COLO829 (cell line): ENCODE measurements around the gene C12orf42.

Experiments used
- DNase-seq: peaks from one replicate; pipeline ENCODE4 v3.0.0; 2012; ENCODE audit warnings: low spot score

The C12orf42 gene

DNA sequence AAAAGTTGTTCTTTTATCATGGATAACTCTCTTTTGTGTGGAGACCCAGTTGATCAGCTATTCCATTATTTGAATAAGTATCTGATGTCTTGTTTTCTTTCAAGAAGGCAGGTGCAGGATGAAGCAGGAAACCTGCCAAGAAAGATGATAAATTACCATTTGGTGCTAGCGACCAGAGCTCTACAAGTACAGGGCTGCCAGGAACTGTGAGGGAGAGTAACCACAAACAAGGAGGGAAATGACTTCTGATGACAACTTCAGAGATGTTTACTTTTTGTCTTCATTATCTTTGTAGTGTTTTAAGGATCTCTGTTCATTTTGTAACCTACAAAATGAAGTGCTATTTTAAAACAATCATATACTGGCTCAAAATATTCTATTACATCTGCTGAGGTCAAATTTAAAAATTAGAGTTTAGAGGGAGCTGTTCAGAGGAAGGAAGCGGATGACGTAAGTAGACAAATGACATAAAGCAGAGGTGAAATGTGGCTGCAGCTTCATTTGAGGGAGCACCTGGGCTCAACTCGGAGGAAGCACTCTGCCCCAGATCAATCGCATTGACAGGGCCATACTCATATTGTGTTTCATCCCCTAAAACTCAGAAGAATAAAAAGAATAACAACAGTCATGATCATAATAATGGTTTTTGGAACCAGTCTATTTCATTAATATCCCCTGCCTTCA lies 226.8 kb downstream of the C12orf42 start:
- no peak for DNase-seq

DNA sequence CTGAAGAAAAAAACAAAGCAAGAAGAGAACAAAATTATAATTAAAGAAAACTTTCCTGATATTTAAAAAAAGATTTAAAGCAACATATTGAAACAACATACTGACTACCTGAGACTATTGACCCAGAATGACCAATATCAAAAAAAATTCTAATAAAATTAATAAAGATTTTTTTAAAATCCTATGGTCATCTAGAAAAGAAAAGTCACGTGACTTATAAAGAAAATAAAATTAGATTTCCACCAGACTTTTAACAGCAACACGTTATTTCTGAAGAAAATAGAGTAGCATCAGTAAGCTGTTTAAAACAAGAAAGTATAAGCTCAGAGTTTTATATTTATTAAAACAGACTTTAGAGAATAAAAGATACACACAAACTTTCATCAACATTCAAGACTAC lies 238.0 kb downstream of the C12orf42 start:
- DNase-seq: no peak
